Stimulated activated CD8-positive, alpha-beta memory T cell treated with anti-CD3 and anti-CD28 coated beads, Interleukin-15, amount 100 ng/mL, for 48 hours (primary cell): Measurements from ENCODE around the gene SRGAP3.

ENCODE experiments used
- DNase-seq, 2 donors: peaks; one replicate each; pipeline ENCODE4 v3.0.0-alpha.2; 2020; ENCODE audit warnings: low read depth in 2 of 2

The SRGAP3 gene

DNA sequence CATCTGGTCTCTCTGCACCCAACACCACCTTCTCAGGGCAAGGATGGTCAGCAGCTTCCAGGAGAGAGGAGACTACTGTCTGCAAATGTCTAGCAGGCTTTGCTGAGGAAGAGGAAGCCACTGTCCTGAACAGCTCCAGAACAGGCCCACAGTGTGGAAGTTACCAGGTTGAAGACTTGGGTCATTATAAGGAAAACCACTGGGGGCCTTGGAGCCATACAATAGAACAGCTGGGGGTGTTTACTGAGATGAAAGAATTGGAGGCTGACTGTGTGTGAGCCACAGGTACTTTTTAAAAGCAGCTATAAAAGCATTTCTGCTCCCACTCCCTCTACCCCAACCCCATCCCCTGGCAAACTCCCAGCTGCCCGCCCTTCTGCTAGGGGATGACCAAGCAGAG, 24.2 kb downstream of the SRGAP3 start:
- DNase-seq: no peak

DNA sequence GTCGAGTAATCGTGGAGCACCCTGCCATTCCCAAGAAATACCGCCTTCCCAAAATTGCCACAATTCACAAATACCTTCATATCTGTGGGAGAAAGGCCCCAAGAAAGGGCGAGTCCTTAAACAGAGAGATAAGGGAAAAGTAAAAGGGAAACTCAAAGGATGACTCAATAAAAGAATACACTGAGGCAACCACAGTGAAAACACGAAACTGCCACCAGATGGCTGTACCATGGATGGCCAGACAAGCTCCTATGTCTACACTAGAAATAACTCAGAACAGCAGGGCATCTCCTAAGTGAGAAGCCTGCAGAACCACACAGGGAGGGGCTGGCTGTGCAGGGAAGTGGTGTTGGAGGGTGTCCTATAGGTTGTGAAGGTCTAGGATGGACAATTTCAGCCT, 25.0 kb downstream of the SRGAP3 start:
- peak in 1 of 2 donors; percentile 5 for DNase-seq

GRCh38 chr3:9223672-9224071, 25.8 kb downstream of the SRGAP3 start:
- DNase-seq: no peak

- DNase-seq: no peak
Observed at GRCh38 chr3:9222956-9223639, 26.3 kb downstream of the SRGAP3 start.

- DNase-seq: no peak
Observed at GRCh38 chr3:9222049-9222448, 27.4 kb downstream of the SRGAP3 start.

DNA sequence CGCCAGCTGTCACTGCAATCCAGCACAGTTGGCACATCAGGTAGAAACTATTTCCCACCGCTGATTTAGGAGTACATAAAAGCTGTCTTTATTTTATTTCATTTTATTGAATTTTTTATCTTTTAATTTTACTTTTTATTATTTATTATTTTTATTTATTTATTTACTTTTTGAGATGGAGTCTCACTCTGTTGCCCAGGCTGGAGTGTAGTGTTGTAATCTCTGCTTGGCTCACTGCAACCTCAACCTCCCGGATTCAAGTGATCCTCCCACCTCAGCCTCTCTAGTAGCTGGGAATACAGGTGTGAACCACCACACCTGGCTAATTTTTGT, 31.0 kb downstream of the SRGAP3 start:
- DNase-seq: no peak

GRCh38 chr3:9217784-9218513, 31.5 kb downstream of the SRGAP3 start:
- DNase-seq: no peak

DNA sequence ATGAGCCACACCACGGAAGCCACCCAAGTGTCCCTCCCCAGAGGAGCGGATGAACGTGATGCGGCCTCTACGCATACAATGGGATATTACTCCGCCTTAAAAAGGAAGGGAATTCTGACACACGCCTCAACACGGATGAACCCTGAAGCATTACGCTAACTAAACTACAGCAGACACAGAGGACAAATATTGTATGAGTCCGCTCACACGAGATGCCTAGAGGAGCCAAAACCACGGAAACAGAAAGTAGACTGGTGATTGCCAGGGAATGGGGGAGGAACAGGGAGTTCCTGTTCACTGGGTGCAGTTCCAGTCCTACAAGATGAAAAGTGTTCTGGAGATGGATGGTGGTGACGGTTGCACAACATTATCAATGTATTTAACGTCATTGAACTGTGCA, 32.7 kb downstream of the SRGAP3 start:
- DNase-seq: no peak

GRCh38 chr3:9214599-9214998, 34.8 kb downstream of the SRGAP3 start:
- DNase-seq: no peak

DNA sequence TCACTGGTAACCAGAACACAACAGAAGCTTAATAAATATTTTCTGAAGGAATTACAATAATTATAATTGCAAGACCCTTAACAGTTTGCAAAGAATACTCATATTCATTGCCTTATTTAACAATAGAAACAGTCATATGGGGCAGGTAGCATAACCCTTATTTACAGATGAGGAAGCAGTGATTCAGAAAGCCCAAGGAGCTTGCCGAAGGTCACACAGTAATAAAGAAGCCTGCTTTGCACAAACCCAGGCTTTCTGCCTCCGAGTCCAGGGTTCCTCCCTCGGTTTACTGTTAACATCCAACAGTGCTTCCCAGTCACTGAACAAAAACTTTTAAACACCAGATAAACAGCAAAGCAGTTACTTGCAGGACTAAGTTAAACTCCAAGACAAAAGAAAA, 35.3 kb downstream of the SRGAP3 start:
- DNase-seq: no peak

GRCh38 chr3:9213019-9213634, 36.3 kb downstream of the SRGAP3 start:
- DNase-seq: no peak

- no peak for DNase-seq
Observed at GRCh38 chr3:9211155-9211950, 38.1 kb downstream of the SRGAP3 start.

GRCh38 chr3:9209777-9210176, 39.7 kb downstream of the SRGAP3 start:
- DNase-seq: no peak

DNA sequence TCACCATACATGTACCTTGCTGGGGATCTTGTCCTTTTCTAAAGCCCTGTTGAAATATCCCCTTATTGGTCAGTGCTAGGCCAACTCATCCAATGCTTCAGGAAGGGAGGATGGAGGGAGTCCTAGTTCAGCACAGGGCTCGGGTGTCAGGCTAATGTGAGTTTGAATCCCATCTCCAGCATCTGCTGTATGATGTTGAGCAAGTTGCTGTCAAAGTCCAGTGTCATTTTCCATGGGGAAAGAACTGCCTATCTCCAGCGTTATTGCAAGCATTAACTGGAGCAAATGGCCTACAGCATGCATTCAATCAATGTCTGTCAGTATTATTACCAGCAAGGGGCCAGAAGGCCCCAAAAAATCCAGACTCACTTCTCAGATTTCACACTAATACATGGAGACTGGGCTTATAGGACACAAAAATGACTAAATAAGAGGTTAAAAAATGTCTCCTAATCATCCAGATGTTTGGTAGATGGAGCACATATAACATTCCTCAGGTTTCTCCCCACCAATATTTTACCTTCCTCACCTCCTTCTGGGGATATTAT, 40.8 kb downstream of the SRGAP3 start:
- DNase-seq: no peak

- DNase-seq: no peak
Observed at GRCh38 chr3:9207116-9207763, 42.2 kb downstream of the SRGAP3 start.

GRCh38 chr3:9206287-9206686, 43.2 kb downstream of the SRGAP3 start:
- no peak for DNase-seq

GRCh38 chr3:9205345-9206143, 43.9 kb downstream of the SRGAP3 start:
- no peak for DNase-seq

GRCh38 chr3:9204253-9204992, 45.0 kb downstream of the SRGAP3 start:
- DNase-seq: no peak

DNA sequence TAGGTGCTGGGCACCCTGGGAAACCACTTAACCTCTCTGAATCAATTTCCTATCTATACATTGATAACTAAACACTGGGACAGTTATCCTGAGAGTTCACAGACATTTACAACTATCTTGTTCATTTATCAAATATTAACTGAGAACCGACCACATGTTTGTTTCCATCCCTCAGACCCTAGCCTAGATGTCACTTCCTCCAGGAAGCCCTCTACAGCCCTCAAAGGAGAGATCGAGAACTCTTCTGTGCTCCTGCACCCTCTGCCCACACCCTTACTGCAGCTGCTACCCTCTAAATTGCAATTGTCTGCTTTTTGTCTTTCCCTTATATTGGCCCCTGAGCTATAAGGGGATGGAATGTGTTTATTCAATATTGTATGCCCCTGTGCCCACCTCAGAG, 46.1 kb downstream of the SRGAP3 start:
- no peak for DNase-seq

DNA sequence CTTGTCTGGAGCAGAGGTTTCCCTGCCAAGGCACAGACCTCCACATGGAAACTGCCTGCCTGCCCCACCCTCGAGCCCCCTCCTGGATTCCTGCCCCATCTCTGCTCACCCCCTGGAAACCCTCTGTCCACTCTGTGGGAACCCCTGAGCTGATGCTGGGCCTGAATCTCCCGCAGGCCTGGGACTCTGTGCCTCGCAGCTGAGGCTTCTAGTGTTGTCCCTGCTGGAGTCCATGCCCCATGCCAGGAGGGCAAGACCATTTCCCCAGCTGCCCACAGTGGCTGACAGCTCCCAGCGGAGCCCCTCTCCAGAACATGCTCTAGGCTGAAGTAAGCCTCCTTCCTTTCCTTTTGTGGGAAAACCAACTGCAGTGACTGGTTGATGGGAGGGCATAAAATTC, 46.9 kb downstream of the SRGAP3 start:
- DNase-seq: no peak
